MM.1S (cell line): ENCODE data around the gene FXYD7.
A peak's percentile ranks its signal among the peaks of the same experiment; 100 is the strongest.

ENCODE experiments used
- DNase-seq: peaks from one replicate; pipeline ENCODE4 v3.0.0-alpha.2; 2015
- H2AFZ ChIP-seq: fragments of 300-600 bp; sonication (generic); 2 replicates; pipeline ENCODE4 v1.6.0; 2016; ENCODE audit warnings: antibody characterized with exemption, low read length
- H3F3A ChIP-seq: fragments of 300-600 bp; sonication (generic); 2 replicates; pipeline ENCODE4 v1.6.1; 2016; ENCODE audit warnings: mild to moderate bottlenecking, antibody characterized with exemption, low read length, moderate library complexity, mixed read lengths; ENCODE audit not compliant: insufficient read depth
- H3K27ac ChIP-seq: fragments of 300-600 bp; sonication (generic); 2 replicates; pipeline ENCODE4 v1.5.1; 2016; ENCODE audit warnings: mild to moderate bottlenecking, low read length
- H3K27me3 ChIP-seq: fragments of 300-600 bp; sonication (generic); replicated peaks from 2 replicates; pipeline ENCODE4 v1.6.0; 2016; ENCODE audit warnings: low read length; ENCODE audit not compliant: insufficient read depth
- H3K36me3 ChIP-seq: fragments of 300-600 bp; sonication (generic); replicated peaks from 2 replicates; pipeline ENCODE4 v1.6.1; 2016; ENCODE audit warnings: mild to moderate bottlenecking, low read length, mixed read lengths; ENCODE audit not compliant: insufficient read depth
- H3K4me1 ChIP-seq: fragments of 300-600 bp; sonication (generic); 2 replicates; pipeline ENCODE4 v1.6.1; 2016; ENCODE audit warnings: low read length, mixed read lengths
- H3K4me2 ChIP-seq: fragments of 300-600 bp; sonication (generic); 2 replicates; pipeline ENCODE4 v1.6.0; 2016; ENCODE audit warnings: low read depth, low read length
- H3K4me3 ChIP-seq: fragments of 300-600 bp; sonication (generic); 2 replicates; pipeline ENCODE4 v1.5.1; 2016; ENCODE audit warnings: low read length, mixed read lengths
- H3K79me2 ChIP-seq: fragments of 300-600 bp; sonication (generic); 2 replicates; pipeline ENCODE4 v1.6.1; 2016; ENCODE audit warnings: mixed run types, low read length, mixed read lengths
- H3K9ac ChIP-seq: fragments of 300-600 bp; sonication (generic); 2 replicates; pipeline ENCODE4 v1.6.1; 2016; ENCODE audit warnings: low read length, mixed read lengths
- H3K9me2 ChIP-seq: fragments of 300-600 bp; sonication (generic); replicated peaks from 2 replicates; pipeline ENCODE4 v1.6.1; 2016; ENCODE audit warnings: mild to moderate bottlenecking, low read length, mixed read lengths; ENCODE audit not compliant: insufficient read depth
- H3K9me3 ChIP-seq: fragments of 300-600 bp; sonication (generic); replicated peaks from 2 replicates; pipeline ENCODE4 v1.6.1; 2016; ENCODE audit warnings: mild to moderate bottlenecking, low read length, mixed read lengths; ENCODE audit not compliant: insufficient read depth
- H4K20me1 ChIP-seq: fragments of 300-600 bp; sonication (generic); 2 replicates; pipeline ENCODE4 v1.6.1; 2016; ENCODE audit warnings: mild to moderate bottlenecking, low read length, moderate library complexity, mixed read lengths; ENCODE audit not compliant: insufficient read depth
- EZH2 ChIP-seq: fragments of 300-600 bp; sonication (generic); optimal IDR thresholded peaks from 2 replicates; pipeline ENCODE3; 2017; ENCODE audit warnings: low read depth, mild to moderate bottlenecking, antibody characterized with exemption, low read length, mixed read lengths
- EZH2phosphoT487 ChIP-seq: fragments of 300-600 bp; sonication (generic); IDR thresholded peaks from 2 replicates; pipeline ENCODE4 v1.6.1; 2018; ENCODE audit warnings: antibody characterized with exemption, low read length
- TF ChIP-seq, protein P1 (sequence below): fragments of 300-600 bp; sonication (generic); IDR thresholded peaks from 2 replicates; pipeline ENCODE4 v1.5.1; 2016; ENCODE audit warnings: antibody characterized with exemption, low read length, mixed read lengths

Gene FXYD7

DNA sequence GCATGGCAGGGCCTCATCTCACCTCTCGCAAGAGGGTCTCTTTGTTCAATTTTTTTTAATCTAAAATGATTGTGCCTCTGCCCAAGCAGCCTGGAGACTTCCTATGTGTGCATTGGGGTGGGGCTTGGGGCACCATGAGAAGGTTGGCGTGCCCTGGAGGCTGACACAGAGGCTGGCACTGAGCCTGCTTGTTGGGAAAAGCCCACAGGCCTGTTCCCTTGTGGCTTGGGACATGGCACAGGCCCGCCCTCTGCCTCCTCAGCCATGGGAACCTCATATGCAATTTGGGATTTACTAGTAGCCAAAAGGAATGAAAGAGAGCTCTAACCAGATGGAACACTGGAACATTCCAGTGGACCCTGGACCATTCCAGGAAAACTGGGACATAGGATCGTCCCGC lies 19.5 kb upstream of the FXYD7 start:
- Histone ChIP-seq H3K9ac (no peak overlapping the region), H3K4me2 (no peak overlapping the region), H3K27ac (no peak overlapping the region)

DNA sequence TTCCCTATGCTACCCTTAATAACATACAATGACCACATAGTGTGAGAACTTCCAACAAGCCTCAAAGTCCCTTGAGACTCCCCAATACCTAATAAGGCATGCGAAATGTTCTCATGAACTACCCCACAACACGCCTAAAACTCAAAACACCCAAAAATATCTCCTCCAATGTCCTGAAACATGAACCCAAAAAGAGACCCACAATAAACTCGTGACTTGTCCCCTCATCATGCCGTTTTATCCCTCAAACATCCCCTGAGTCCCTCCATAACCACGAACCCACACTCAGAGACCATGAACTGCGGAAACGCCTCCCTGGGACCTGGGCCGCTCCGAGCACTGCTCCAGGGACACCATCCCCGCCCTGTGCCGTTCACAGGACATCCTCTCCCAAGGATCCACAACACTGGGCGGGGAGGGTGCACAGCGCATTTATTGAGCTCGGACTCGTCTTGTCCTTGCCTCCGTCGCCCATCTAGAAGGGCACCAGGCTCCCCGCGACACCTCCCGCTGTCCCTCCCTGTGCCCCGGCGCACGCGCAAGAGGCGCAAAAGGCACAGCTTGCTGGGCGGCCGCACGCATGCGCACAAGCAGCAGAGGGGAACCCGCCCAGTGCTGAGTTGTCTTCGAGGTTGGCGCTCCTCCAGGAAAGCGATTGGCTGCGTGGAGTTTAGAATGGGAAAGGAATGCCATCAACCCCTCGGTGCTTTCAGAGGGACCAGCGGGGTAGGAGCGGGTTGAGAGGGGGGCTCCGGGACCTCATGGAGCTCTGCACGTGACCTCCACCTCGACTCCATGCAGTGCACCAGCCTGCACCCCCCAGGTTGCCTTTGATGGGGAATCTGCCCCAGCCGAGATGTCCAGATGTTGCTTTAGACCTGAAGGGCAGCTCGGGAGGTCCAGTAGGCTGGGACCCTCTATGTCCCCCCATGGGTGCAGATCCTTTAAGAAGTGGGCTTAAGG lies 18.7 kb upstream of the FXYD7 start:
- TF ChIP-seq, protein P1, sequence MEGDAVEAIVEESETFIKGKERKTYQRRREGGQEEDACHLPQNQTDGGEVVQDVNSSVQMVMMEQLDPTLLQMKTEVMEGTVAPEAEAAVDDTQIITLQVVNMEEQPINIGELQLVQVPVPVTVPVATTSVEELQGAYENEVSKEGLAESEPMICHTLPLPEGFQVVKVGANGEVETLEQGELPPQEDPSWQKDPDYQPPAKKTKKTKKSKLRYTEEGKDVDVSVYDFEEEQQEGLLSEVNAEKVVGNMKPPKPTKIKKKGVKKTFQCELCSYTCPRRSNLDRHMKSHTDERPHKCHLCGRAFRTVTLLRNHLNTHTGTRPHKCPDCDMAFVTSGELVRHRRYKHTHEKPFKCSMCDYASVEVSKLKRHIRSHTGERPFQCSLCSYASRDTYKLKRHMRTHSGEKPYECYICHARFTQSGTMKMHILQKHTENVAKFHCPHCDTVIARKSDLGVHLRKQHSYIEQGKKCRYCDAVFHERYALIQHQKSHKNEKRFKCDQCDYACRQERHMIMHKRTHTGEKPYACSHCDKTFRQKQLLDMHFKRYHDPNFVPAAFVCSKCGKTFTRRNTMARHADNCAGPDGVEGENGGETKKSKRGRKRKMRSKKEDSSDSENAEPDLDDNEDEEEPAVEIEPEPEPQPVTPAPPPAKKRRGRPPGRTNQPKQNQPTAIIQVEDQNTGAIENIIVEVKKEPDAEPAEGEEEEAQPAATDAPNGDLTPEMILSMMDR, result no peak
- TF ChIP-seq EZH2 (no peak), EZH2phosphoT487 (no peak)
- Histone ChIP-seq H3K9me2 (no peaks in the 10 kb centered on the region), H4K20me1 (no peaks in the 10 kb centered on the region), H3K4me1 (peaks cover 7% of the 10 kb centered on the region), H3K36me3 (no peaks in the 10 kb centered on the region), H3K27me3 (peaks cover 56% of the 10 kb centered on the region), H3K4me3 (peak overlapping the region; percentile 64), H3K9ac (peak overlapping the region; percentile 15; the same call in 1 of the 2 replicates), H3K9me3 (no peaks in the 10 kb centered on the region), H3K79me2 (no peaks in the 10 kb centered on the region), H3K27ac (no peak overlapping the region), H2AFZ (peak overlapping the region; percentile 95), H3K4me2 (peak overlapping the region; percentile 82), H3F3A (no peaks in the 10 kb centered on the region)
- DNase-seq, result peak; percentile 90

More for the DNA sequence above, 19.5 kb upstream of the FXYD7 start:
- no peaks in the 10 kb centered on the region for H3K9me3 ChIP-seq
- H4K20me1 ChIP-seq, result no peaks in the 10 kb centered on the region
- peaks cover 60% of the 10 kb centered on the region for H3K27me3 ChIP-seq
- no peak for DNase-seq
- H3K4me1 ChIP-seq, result peaks cover 7% of the 10 kb centered on the region
- H3K36me3 ChIP-seq, result no peaks in the 10 kb centered on the region
- H2AFZ ChIP-seq, result no peak overlapping the region
- no peak overlapping the region for H3K4me3 ChIP-seq
- TF ChIP-seq EZH2 (no peak), EZH2phosphoT487 (no peak)
- TF ChIP-seq, protein P1, result no peak
- no peaks in the 10 kb centered on the region for H3F3A ChIP-seq
- H3K79me2 ChIP-seq, result no peaks in the 10 kb centered on the region
- no peaks in the 10 kb centered on the region for H3K9me2 ChIP-seq

DNA sequence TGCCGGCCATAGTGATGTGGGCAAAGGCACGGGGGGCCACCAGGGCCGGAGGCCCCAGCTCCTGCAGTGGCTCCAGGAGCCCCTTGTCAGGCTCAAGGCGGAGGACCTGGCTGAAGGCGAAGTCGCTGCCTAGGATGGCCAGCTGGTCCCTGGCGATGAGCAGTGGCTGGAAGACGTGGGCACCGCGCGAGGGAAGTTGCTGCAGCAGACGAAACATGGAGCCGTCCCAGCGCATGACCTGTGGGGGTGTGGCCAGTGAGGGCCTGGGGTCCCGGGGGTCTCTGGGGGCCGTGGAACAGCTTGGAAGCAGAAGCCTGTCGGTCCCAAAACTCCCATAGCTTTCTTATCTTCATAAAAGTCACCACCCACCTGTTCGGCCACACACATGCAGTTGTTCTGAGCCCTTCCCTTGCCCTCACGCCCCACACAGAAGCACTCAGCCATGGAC lies 17.8 kb upstream of the FXYD7 start:
- H3K79me2 ChIP-seq, result no peaks in the 10 kb centered on the region
- H3K4me1 ChIP-seq, result peaks cover 7% of the 10 kb centered on the region
- H3K27me3 ChIP-seq, result peaks cover 56% of the 10 kb centered on the region
- H2AFZ ChIP-seq, result no peak overlapping the region
- H4K20me1 ChIP-seq, result no peaks in the 10 kb centered on the region
- no peaks in the 10 kb centered on the region for H3K36me3 ChIP-seq
- H3K4me2 ChIP-seq, result no peak overlapping the region
- no peak overlapping the region for H3K9ac ChIP-seq
- no peaks in the 10 kb centered on the region for H3K9me3 ChIP-seq
- H3F3A ChIP-seq, result no peaks in the 10 kb centered on the region
- H3K27ac ChIP-seq, result no peak overlapping the region
- DNase-seq, result no peak
- TF ChIP-seq, protein P1, result no peak
- TF ChIP-seq EZH2phosphoT487, result no peak
- TF ChIP-seq EZH2, result no peak
- no peaks in the 10 kb centered on the region for H3K9me2 ChIP-seq
- no peak overlapping the region for H3K4me3 ChIP-seq
